ENCODE measurements around the gene CP.
"Not testable (repeated sequence)": the region's sequence is repeated elsewhere in the genome, so short reads cannot be mapped to it uniquely, and the experiment has no call there.

CP gene

DNA sequence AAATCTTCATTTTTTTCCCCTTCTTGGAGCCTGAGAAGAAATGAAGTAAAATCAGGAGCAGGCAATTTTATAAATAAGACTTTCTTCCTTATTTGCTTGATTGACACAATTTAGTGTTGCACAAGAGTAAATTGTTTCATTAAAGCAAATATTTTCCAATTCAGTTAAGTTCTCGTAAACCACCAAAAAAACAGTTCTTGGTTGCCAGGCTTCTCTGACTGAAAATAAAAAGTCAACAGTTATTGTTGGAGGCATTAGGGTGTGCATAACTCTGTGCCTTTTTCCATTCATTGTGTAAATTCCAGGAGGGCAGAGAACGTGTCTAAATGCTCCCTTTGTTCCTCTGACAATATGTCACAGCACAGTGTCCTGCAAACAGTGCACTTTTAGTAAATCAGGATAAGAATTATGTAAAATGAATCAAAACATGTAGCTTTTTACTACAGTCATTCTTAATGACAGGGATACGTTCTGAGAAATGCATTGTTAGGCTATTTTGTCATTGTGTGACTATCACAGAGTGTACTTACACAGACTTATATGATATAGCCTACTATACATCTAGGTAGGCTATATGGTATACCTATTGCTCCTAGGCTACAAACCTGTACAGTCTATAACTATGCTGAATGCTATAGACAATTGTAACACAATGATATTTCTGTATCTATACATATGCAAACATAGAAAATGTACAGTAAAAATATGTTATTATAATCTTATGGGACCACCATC, at the start of gene CP:
CP (minus strand) TSS at position 47 of the 735 bp plus-strand sequence; CDS start at position 10, 37 bp downstream.
- DNase-seq (ENCODE audit: low read depth) = no peak

DNA sequence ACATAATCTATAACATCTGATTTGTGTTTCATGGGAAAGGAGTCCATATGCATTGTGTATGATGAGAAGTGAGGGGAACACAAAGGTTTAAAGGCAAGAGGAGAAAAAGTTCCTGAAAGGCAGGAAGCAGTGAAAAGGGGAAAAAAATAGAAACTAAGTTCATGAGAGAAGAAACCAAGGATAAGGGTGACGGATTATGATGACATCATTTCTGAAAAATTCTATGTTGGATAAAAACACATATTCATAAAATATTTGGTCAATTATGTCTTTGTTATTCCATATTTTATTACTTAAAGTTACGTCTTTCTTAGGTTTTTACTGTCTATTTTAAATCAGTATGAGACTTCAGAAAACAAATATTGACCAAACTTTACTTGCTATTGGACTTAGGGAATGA, 48.6 kb upstream of the CP start:
- DNase-seq (ENCODE audit: low read depth) = no peak

DNA sequence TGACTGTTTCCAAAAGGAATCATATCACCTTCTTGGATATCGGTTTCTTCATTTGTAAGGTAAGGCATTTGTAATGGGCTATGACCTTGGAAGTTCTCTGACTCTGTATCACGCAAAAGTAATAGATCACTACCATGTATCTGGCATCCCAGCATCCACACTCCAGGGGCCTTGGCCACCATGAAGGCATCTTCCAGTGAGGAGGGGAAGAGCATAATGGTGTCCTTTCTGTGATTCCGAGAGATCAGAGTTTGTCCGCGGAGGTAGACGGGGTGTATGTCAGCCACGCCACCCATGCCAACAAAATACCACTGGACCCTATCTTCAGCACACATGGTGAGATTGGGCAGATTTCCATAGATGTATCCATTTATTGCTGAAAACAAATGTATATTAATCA, 48.1 kb upstream of the CP start:
- DNase-seq (ENCODE audit: low read depth) = no peak

- DNase-seq (ENCODE audit: low read depth) = no peak
Measured at GRCh38 chr3:149267565-149267964, 45.9 kb upstream of the CP start.

DNA sequence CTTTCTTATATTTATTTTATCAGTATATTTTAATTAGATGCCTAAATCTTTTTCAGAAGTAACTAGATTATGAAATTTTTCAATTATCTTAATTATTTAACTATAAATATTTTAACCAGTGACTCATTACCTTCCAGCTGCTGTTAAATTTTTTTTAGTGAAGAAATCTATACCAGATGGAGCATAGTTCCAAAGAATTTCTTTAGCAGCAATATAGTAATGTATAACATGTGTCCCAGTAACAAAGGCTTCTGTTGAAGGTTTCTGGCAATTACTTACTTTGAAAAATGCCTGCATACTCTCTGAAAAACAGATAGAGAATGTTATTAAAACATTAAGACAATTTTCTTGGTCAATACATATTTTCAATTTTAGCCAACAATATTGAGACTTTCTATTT, 45.1 kb upstream of the CP start:
- DNase-seq (ENCODE audit: low read depth) = no peak

GRCh38 chr3:149263856-149264255, 42.2 kb upstream of the CP start:
- DNase-seq (ENCODE audit: low read depth) = no peak

GRCh38 chr3:149258714-149259113, 37.1 kb upstream of the CP start:
- no peak for DNase-seq (ENCODE audit: low read depth)

DNA sequence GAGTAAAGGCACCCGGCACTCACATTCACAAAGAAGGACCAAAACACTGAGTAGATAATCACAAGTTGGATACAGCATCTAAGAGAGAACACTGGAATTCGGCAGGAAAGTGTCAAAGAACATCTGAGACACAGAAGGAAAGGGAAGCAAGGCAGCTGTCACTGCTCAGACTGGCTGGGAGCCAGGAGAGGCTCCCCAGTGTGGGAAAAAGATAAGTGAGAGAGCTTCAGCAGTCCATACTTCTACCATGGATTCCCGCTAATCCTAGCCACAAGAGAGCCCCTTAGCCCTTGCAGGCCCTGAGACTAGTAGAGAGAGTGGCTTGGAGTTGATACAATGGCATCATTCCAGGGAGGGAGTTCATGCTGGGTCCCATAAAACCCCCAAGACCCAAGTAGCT, 36.7 kb upstream of the CP start:
- no peak for DNase-seq (ENCODE audit: low read depth)

DNA sequence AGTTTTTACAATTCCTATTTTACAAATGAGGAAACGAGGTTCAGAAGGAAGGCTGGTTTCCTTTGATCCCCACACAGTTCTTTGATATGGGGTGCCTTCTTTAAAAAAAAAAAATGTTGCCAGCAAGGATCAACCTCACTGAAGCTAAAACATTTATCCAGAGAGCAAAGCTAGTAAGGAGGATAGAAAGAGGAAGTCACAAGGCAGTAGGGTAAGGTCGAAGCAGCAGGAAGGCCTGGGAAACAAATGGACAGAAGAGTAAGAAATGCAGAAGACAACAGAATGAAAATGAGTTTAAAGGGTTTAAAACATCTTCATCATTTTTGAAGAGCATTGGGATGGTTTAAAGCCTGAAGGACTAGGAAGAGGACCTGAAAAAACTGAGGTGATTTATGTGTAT, 30.6 kb upstream of the CP start:
- DNase-seq (ENCODE audit: low read depth) = no peak

DNA sequence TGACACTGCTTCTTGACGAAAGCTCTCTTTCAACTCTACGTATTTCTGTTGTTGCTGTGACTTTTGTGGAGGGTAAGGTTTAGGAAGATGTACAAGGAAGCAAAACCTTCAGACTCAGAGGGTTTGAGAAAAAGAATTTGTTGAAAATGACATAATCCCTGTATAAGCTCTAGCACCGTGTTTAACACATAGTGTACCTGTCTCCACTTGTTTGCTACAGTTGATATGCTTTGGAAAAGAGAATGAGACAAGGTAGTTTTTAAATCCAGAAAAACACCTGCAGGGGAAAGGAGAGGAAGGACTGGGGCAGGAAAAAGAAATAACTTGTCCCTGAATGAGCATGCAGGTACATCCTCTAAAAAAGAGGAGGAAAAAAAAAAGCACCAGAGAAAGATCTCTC, 29.6 kb upstream of the CP start:
- no peak for DNase-seq (ENCODE audit: low read depth)

GRCh38 chr3:149247929-149248691, 26.5 kb upstream of the CP start:
- DNase-seq (ENCODE audit: low read depth) = no peak

GRCh38 chr3:149247008-149247710, 25.5 kb upstream of the CP start:
- DNase-seq (ENCODE audit: low read depth) = no peak

DNA sequence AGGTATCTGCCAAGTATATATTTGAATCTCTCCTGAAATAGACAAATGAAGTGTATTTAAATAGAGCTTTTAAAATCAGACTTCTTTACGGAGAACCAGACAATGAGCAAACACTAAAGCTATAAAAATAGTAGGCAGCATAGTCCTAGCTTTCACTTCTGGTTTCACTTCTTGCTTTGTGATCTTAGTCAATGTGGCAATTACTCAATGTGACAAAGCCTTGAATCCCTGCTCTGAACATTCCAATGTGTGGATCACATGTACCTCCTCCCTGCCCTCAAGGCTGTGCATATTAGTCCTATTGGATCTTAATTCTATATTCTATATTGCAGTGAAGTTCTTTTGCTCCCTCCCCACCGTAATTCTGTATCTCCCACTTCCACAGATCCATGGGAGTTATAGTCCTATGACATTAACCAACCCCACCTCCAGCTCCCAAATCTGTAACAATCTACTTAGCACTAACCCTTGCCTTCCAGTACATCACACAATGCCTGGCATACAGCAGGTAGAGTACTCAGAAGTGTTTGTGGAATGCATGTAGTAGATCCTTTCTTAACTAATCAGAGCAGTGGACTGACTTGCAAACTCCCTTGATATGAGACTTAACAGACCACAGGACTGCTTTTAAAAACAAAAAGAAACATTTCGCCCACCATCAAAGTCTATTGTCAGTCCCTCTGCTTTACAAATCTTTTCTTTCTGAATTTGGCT, 24.3 kb upstream of the CP start:
- DNase-seq (ENCODE audit: low read depth) = no peak

- no peak for DNase-seq (ENCODE audit: low read depth)
Measured at GRCh38 chr3:149243540-149243939, 21.9 kb upstream of the CP start.

DNA sequence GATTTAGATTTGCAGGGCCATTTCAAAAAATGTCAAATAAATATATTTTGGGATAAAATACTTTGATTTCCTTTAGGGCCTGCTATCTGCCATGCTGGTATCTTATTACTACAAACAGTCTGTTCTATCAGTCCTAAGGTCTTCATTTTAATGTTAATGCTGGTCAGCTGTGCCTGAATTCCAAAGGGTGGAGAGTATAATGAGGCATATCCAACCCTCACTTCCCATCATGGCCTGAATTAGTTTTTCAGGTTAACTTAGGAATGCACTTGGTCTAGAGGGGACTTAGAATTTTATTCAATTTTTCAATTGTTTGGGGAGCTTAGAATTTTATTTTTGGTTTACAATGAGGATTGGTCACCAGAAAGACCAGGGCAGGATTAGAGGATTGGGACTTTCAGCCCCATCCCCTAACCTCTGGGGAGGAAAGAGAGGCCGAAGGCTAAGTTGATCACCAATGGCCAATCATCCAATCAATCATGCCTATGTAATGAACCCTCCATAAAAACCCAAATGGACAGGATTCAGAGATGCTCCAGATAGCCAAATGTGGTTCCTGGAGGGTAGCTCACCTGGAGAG, 17.8 kb upstream of the CP start:
- DNase-seq (ENCODE audit: low read depth) = no peak

GRCh38 chr3:149238268-149238667, 16.6 kb upstream of the CP start:
- DNase-seq (ENCODE audit: low read depth) = not testable (repeated sequence)

DNA sequence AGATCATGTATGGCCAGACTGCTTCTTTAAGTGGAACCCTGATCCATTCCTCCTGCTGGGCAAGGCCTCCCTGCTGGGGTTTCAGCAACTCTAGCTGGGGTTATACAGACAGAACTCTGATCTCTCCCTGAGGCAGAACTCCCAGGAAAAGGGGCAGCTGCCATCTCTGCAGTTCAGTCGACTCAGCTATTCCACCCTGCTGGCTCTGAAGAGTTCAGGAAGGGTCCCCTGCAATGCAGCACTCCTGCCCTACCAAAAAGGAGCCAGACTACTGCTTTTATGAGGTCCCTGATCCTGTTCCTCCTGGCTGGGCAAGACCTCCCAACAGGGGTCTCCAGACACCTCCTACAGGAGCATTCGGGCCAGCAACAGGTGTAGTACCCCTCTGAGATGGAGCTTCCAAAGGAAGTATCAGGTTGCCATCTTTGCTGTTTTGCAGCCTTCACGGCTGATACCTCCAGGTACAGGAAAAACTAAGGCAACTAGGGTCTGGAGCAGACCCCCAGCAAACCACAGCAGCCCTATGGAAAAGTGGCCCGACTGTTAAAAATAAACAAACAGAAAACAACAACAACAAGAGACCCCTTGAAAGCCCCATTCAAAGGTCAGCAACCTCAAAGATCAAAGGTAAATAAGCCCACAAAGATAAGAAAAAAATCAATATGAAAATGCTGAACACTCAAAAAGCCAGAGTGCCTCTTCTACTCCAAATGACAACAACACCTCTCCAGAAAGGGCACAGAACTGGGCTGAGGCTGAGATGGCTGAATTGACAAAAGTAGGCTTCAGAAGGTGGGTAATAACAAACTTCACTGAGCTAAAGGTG, 14.2 kb upstream of the CP start:
- no peak for DNase-seq (ENCODE audit: low read depth)

DNA sequence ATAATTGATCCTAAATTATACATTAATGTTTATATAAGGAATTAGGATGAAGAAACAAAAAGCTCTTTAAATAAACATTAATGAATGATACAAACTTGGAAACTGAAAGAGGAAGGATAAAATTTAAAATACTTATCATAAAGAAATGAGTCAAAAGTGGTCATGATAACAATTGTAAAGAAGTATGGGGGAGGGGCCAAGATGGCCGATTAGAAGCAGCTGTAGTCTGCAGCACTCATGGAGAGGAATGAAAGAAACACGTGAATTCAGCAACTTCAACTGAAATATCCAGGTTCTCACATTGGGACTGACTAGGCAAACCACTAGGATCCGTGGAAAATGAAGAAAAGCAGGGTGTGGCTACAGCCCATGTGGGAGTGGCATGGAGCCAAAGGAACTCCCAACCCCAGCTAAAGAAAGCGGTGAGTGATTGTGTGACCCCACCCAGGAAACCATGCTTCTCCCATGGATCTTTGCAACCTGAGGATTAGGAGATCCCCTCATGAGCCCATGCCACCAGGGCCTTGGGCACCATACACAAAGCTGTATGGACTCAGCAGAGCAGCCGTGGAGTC, 13.1 kb upstream of the CP start:
- DNase-seq (ENCODE audit: low read depth) = no peak

GRCh38 chr3:149233323-149233722, 11.7 kb upstream of the CP start:
- no peak for DNase-seq (ENCODE audit: low read depth)

GRCh38 chr3:149231871-149232270, 10.2 kb upstream of the CP start:
- no peak for DNase-seq (ENCODE audit: low read depth)

Measured in CMK (cell line).